Uterus (tissue), 2 donors: ENCODE results near the gene CMTM8.

Source experiments
- POLR2A ChIP-seq, 2 donors: fragments of 450-650 bp; IDR thresholded peaks; one replicate each; pipeline ENCODE4 v1.6.1; 2016; ENCODE audit warnings: antibody characterized with exemption in 2 of 2, mild to moderate bottlenecking in 1 of 2, moderate library complexity in 1 of 2
- TF ChIP-seq, protein P1 (sequence below), 4 experiments: fragments of 200-600 bp in 2 of 4; fragments of 450-650 bp in 2 of 4; sonication (generic) in 2 of 4; IDR thresholded peaks; one replicate each; pipeline ENCODE4 v1.5.1; 2016 to 2019; ENCODE audit warnings: antibody characterized with exemption in 4 of 4, mild to moderate bottlenecking in 2 of 4, moderate library complexity in 1 of 4

DNA sequence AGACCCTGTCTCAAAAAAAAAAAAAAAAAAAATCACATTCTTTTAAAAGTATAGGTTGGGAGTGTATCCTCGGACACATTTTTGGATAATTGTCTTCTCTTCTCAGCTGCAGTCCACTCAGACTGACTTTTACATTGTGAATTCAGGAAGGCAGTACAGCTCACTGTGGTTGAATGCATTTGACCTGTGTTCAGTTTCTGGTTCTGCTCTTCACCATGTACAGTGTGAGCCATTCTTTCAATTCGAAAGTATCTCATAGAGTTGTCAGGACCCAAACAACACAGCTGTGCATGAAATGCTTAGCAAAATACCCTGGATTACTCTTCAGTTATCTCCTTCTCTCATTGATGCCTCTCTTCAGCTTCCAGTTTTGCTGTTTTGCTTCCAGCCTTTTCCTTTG, 5.0 kb downstream of the CMTM8 start:
- TF ChIP-seq, protein P1, sequence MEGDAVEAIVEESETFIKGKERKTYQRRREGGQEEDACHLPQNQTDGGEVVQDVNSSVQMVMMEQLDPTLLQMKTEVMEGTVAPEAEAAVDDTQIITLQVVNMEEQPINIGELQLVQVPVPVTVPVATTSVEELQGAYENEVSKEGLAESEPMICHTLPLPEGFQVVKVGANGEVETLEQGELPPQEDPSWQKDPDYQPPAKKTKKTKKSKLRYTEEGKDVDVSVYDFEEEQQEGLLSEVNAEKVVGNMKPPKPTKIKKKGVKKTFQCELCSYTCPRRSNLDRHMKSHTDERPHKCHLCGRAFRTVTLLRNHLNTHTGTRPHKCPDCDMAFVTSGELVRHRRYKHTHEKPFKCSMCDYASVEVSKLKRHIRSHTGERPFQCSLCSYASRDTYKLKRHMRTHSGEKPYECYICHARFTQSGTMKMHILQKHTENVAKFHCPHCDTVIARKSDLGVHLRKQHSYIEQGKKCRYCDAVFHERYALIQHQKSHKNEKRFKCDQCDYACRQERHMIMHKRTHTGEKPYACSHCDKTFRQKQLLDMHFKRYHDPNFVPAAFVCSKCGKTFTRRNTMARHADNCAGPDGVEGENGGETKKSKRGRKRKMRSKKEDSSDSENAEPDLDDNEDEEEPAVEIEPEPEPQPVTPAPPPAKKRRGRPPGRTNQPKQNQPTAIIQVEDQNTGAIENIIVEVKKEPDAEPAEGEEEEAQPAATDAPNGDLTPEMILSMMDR (IDR thresholded peaks at IDR 0.05): no peak
- no peak for TF ChIP-seq POLR2A (IDR thresholded peaks at IDR 0.05)
